Coronary artery (tissue), 2 donors: Measurements from ENCODE around the gene ANKRD36.
"Not testable (repeated sequence)": the region's sequence is repeated elsewhere in the genome, so short reads cannot be mapped to it uniquely, and the experiment has no call there.

Source experiments
- DNase-seq: peaks from one replicate; pipeline ENCODE4 v3.0.0-alpha.2; 2017; ENCODE audit warnings: low spot score
- H3K27ac ChIP-seq, 2 donors: fragments of 200-600 bp; sonication (generic); one replicate each; pipeline ENCODE4 v1.5.1; 2016 to 2019
- H3K4me3 ChIP-seq: fragments of 200-600 bp; sonication (generic); 2 replicates; pipeline ENCODE4 v1.5.1; 2016; ENCODE audit warnings: mild to moderate bottlenecking, moderate library complexity
- CTCF ChIP-seq: fragments of 200-600 bp; sonication (generic); IDR thresholded peaks from one replicate; pipeline ENCODE4 v1.5.1; 2019; ENCODE audit warnings: antibody characterized with exemption

ANKRD36 gene

GRCh38 chr2:97113050-97113881, at the start of gene ANKRD36:
Gene ANKRD36 (plus strand): TSS chr2:97113153. CDS start chr2:97113740, 587 bp downstream.
- Histone ChIP-seq H3K4me3 (peak within 1 kb of the TSS; percentile 93), H3K27ac (peak within 1 kb of the TSS; percentile 87 to 99)
- DNase-seq: peak; percentile 82
- TF ChIP-seq CTCF: peak; percentile 36

- not testable (repeated sequence) for H3K4me3 ChIP-seq, DNase-seq, H3K27ac ChIP-seq
Measured at GRCh38 chr2:97066030-97066429, 46.9 kb upstream of the ANKRD36 start.

GRCh38 chr2:97067279-97068004, 45.5 kb upstream of the ANKRD36 start:
- Histone ChIP-seq H3K4me3 (no peak overlapping the region), H3K27ac (no peak overlapping the region)
- DNase-seq: no peak
- no peak for TF ChIP-seq CTCF

GRCh38 chr2:97068074-97068473, 44.9 kb upstream of the ANKRD36 start:
- Histone ChIP-seq H3K4me3 (no peak overlapping the region), H3K27ac (no peak overlapping the region)
- TF ChIP-seq CTCF: no peak
- no peak for DNase-seq

- H3K27ac ChIP-seq, H3K4me3 ChIP-seq, DNase-seq: not testable (repeated sequence)
Measured at GRCh38 chr2:97068722-97069121, 44.2 kb upstream of the ANKRD36 start.

- not testable (repeated sequence) for H3K27ac ChIP-seq, H3K4me3 ChIP-seq, DNase-seq
Measured at GRCh38 chr2:97070915-97071314, 42.0 kb upstream of the ANKRD36 start.

- DNase-seq, H3K27ac ChIP-seq, H3K4me3 ChIP-seq: not testable (repeated sequence)
Measured at GRCh38 chr2:97077213-97077612, 35.7 kb upstream of the ANKRD36 start.

- DNase-seq, H3K27ac ChIP-seq, H3K4me3 ChIP-seq: not testable (repeated sequence)
Measured at GRCh38 chr2:97080855-97081254, 32.1 kb upstream of the ANKRD36 start.

- DNase-seq, H3K27ac ChIP-seq, H3K4me3 ChIP-seq: not testable (repeated sequence)
Measured at GRCh38 chr2:97082206-97082605, 30.7 kb upstream of the ANKRD36 start.

GRCh38 chr2:97083516-97083915, 29.4 kb upstream of the ANKRD36 start:
- not testable (repeated sequence) for H3K4me3 ChIP-seq, H3K27ac ChIP-seq, DNase-seq

- not testable (repeated sequence) for DNase-seq, H3K27ac ChIP-seq, H3K4me3 ChIP-seq
Measured at GRCh38 chr2:97085093-97085492, 27.9 kb upstream of the ANKRD36 start.

- not testable (repeated sequence) for H3K27ac ChIP-seq, DNase-seq, H3K4me3 ChIP-seq
Measured at GRCh38 chr2:97088706-97089105, 24.2 kb upstream of the ANKRD36 start.

GRCh38 chr2:97092946-97093345, 20.0 kb upstream of the ANKRD36 start:
- not testable (repeated sequence) for H3K4me3 ChIP-seq, DNase-seq, H3K27ac ChIP-seq

- DNase-seq: not testable (repeated sequence)
- peak overlapping the region in 1 of 2 donors; percentile 84 for H3K27ac ChIP-seq
- peak overlapping the region; percentile 68 for H3K4me3 ChIP-seq
Measured at GRCh38 chr2:97093983-97094771, 18.8 kb upstream of the ANKRD36 start.
